ENCODE results near the gene ADAMTS12.

DNA sequence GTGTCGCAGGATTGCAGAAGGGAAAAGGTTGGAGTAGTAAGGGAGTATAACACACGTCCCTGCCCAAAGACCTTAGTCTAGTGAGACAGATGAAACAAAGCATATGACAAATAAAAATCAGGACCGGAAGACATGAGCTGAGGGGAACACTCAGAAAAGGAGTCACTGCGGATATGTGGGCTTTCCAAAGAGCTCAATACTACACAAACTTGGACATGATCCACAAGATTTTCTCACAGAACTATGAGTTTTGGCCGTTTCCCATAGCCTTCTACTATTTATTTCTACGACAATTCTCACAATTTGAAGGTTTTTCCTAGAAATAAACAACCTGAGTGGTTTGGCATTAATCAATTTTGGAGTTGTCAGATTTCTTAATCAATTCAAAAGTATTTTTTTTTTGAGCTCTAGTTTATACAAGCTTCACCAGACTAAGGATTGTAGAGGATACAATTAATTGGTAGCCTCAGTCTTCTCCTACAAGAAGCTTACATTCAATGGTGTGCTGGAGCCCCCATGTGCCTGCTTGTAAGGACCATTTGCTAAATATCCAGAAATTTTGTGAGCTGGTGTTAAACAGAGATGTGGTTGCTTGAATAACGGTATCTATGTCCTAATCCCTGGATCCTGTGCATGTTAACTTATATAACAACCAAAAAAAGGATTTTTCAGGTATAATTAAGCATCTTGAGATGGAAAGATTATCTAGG lies 91.4 kb downstream of the ADAMTS12 start:
- TF ChIP-seq, protein P1, sequence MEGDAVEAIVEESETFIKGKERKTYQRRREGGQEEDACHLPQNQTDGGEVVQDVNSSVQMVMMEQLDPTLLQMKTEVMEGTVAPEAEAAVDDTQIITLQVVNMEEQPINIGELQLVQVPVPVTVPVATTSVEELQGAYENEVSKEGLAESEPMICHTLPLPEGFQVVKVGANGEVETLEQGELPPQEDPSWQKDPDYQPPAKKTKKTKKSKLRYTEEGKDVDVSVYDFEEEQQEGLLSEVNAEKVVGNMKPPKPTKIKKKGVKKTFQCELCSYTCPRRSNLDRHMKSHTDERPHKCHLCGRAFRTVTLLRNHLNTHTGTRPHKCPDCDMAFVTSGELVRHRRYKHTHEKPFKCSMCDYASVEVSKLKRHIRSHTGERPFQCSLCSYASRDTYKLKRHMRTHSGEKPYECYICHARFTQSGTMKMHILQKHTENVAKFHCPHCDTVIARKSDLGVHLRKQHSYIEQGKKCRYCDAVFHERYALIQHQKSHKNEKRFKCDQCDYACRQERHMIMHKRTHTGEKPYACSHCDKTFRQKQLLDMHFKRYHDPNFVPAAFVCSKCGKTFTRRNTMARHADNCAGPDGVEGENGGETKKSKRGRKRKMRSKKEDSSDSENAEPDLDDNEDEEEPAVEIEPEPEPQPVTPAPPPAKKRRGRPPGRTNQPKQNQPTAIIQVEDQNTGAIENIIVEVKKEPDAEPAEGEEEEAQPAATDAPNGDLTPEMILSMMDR (IDR thresholded peaks at IDR 0.05) = no peak
- no peak for TF ChIP-seq POLR2A (IDR thresholded peaks at IDR 0.05)

Data from transverse colon (tissue), 3 donors.